Psoas muscle (tissue), 8 donors: ENCODE results near the gene CHMP4A. TPM values are rescaled to one million over a fixed set of nuclear protein-coding genes. Genes with fewer than 3 reads are reported as not detected.

ENCODE experiments used
- ATAC-seq, 4 donors: fragments of 200-7000 bp; cut with Tn5 transposase; one replicate each; pipeline ENCODE4 v1.9.1; 2020; ENCODE audit warnings: moderate library complexity in 3 of 4, mild to moderate bottlenecking in 2 of 4
- DNase-seq, 2 donors: peaks; one replicate each; pipeline ENCODE4 v3.0.0-alpha.2; 2020
- H3K27ac ChIP-seq: fragments of 200-600 bp; one replicate; pipeline ENCODE4 v1.8.0; 2022
- H3K27me3 ChIP-seq, 3 donors: fragments of 200-600 bp in 1 of 3; one replicate each; pipeline versions ENCODE4 v1.6.1 to v1.8.0; 2013 to 2022; ENCODE audit warnings: low read length in 2 of 3, mild to moderate bottlenecking in 2 of 3, moderate library complexity in 1 of 3; ENCODE audit not compliant: insufficient read depth in 3 of 3
- H3K36me3 ChIP-seq, 2 donors: fragments of 200-600 bp in 1 of 2; one replicate each; pipeline versions ENCODE4 v1.6.1 to v1.8.0; 2013 to 2022; ENCODE audit warnings: low read depth in 1 of 2, mild to moderate bottlenecking in 1 of 2, moderate library complexity in 1 of 2; ENCODE audit not compliant: insufficient read depth in 1 of 2
- H3K4me1 ChIP-seq: fragments of 200-600 bp; one replicate; pipeline ENCODE4 v1.8.0; 2022
- H3K4me3 ChIP-seq: fragments of 200-600 bp; one replicate; pipeline ENCODE4 v1.8.0; 2022; ENCODE audit warnings: mild to moderate bottlenecking
- H3K9me3 ChIP-seq: fragments of 200-600 bp; one replicate; pipeline ENCODE4 v1.8.0; 2022
- WGBS, 3 donors: extraction: QIAGEN DNeasy Blood & Tissue Kit; methylation state at CpG; one replicate each; pipeline versions ENCODE4 v1.1.6 to v1.1.7; 2013; 5-methylcytosine and 5-hydroxymethylcytosine counted together
- intact Hi-C, 2 donors: fragments of 100-400 bp; cut with DNase I; formaldehyde crosslinking; loops; one replicate each; pipeline versions ENCODE4 v1.11.0 to v1.14.2; 2022
- polyA plus RNA-seq, 3 donors: library from polyadenylated mRNA; stranded (reverse); fragments of 200-250 nt; gene quantifications; one replicate each; pipeline ENCODE4 v1.2.3, GENCODE V29; 2013
- total RNA-seq, 4 donors: library from RNA; stranded (reverse); fragmentation: NEBNext Ultra II Directional in 2 of 4; extraction: Animal tissue kit (Norgen Biotek cat#: 25700) in 2 of 4; gene quantifications; one replicate each; pipeline versions ENCODE4 v1.2.1 to v1.2.4, GENCODE V29; 2021 to 2023
- TF ChIP-seq, protein P1 (sequence below): fragments of 200-600 bp; IDR thresholded peaks from one replicate; pipeline ENCODE4 v1.8.0; 2022; ENCODE audit warnings: antibody characterized with exemption
- donor health status: healthy with polysubstance abuse.
- donor health status: DM: no; HTN: no; CAD: no; lungs with moderate emphysema.
- donor health status: Bipolar disorder and iron deficiency.
- donor health status: healthy.
- donor health status: DM: yes; HTN: yes; CAD: no.
- donor health status: DM: no; HTN: no; CAD: no.
- donor health status: DM: no; HTN: no; CAD: no.
- donor health status: DM: yes; HTN: yes; CAD: no.

The CHMP4A gene
- total and polyA plus RNA-seq, 7 donors, result 12.3 to 42.1 (median 18.2) TPM

DNA sequence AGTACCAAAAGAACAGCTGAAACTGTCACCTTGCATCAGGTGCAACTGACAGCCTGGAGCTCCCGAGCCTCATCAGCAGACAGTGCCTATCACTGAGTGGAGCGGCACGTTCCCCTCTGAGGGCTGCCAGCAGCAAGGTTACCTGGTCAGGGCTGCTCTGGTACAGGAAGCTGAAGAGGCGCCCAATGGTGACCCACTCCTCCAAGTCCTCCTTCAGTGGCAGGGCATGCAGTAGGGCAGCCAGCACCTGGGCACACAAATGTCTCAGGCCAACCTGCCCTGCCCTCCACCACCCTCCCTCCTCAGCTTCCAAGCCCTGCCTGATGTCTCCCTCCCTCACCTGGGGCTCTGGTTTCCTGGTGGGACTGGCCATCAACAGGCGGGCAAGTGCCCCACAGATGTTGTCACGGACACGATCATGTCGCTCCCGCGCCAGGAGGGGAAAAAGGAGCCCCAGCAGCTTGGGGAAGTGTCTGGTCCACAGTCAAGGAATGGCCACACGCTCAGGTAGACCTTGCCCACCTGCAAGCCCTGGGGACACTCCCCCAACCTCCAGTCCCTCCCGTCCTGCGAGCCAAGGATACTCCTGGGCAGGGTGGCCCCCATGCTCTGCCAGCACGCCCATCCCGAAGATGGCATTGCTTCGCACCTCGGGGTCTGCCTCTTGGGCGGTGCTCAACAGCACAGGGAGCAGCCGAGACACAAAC is 31.8 kb downstream of the CHMP4A start:
- H3K4me3 ChIP-seq, result no peak overlapping the region
- TF ChIP-seq, protein P1, sequence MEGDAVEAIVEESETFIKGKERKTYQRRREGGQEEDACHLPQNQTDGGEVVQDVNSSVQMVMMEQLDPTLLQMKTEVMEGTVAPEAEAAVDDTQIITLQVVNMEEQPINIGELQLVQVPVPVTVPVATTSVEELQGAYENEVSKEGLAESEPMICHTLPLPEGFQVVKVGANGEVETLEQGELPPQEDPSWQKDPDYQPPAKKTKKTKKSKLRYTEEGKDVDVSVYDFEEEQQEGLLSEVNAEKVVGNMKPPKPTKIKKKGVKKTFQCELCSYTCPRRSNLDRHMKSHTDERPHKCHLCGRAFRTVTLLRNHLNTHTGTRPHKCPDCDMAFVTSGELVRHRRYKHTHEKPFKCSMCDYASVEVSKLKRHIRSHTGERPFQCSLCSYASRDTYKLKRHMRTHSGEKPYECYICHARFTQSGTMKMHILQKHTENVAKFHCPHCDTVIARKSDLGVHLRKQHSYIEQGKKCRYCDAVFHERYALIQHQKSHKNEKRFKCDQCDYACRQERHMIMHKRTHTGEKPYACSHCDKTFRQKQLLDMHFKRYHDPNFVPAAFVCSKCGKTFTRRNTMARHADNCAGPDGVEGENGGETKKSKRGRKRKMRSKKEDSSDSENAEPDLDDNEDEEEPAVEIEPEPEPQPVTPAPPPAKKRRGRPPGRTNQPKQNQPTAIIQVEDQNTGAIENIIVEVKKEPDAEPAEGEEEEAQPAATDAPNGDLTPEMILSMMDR, result no peak
- peaks cover 4 to 96% of the 10 kb centered on the region in 2 donors for H3K36me3 ChIP-seq
- ATAC-seq (no peak), DNase-seq (peak in 1 of 2 donors; percentile 46)
- no peaks in the 10 kb centered on the region for H3K9me3 ChIP-seq
- peaks cover 20% of the 10 kb centered on the region for H3K4me1 ChIP-seq
- no peaks in the 10 kb centered on the region for H3K27me3 ChIP-seq
- WGBS, 3 donors, result 88 to 89% (median 88%) methylated on average over 19 of the region's 19 CpGs
- H3K27ac ChIP-seq, result no peak overlapping the region
- intact Hi-C loops, result no loop called here

DNA sequence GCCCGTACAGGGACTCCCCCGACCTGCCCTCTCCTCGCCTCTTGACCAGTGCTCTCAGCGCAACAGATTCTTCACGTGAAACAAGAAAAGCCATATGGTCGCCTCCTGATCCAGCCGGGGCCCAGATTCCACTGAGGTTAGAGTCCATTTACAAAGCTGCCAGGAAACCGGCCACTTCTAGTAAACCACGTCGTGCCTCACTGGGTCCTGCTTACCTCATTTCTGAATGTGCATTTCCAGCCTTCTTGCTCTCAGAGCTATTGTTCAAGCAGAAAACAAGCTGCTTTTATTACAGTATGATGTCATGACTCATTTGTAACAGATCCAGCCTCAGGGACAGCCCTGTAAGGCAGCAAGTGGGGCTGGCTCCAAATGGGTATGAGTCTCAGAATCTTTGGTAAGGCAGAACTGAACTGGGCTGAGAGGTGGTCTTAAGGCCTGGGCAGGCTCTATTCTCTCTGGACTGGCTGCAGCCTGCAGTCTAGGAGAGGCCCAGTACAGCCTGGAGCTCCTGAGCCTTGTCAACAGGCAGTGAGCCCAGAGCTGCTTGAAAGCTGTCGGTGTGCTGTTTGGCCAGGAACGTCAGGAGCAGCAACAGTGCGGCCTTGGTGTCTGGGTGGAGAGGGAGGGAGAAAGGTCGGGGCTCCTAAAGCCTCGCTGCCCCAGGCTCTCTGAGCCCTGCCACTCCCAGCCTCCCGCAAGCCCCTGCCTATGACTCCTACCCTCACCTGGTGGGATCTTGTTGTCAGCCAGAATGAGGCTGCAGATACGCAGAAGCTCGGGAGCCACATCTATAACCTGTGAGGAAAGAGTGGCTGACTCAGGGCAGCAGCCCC is 33.1 kb downstream of the CHMP4A start:
- Histone ChIP-seq H3K27me3 (no peaks in the 10 kb centered on the region), H3K4me1 (peaks cover 20% of the 10 kb centered on the region), H3K4me3 (no peak overlapping the region), H3K36me3 (peaks cover under 1 to 88% of the 10 kb centered on the region in 2 donors), H3K27ac (peak overlapping the region; percentile 79), H3K9me3 (no peaks in the 10 kb centered on the region)
- TF ChIP-seq, protein P1, result no peak
- DNase-seq (peak in 1 of 2 donors; percentile 43), ATAC-seq (peak; percentile 65 to 76 (median 70))
- WGBS, 3 donors, result 46 to 71% (median 61%) methylated on average over 18 of the region's 18 CpGs
- intact Hi-C loops, result no loop called here

DNA sequence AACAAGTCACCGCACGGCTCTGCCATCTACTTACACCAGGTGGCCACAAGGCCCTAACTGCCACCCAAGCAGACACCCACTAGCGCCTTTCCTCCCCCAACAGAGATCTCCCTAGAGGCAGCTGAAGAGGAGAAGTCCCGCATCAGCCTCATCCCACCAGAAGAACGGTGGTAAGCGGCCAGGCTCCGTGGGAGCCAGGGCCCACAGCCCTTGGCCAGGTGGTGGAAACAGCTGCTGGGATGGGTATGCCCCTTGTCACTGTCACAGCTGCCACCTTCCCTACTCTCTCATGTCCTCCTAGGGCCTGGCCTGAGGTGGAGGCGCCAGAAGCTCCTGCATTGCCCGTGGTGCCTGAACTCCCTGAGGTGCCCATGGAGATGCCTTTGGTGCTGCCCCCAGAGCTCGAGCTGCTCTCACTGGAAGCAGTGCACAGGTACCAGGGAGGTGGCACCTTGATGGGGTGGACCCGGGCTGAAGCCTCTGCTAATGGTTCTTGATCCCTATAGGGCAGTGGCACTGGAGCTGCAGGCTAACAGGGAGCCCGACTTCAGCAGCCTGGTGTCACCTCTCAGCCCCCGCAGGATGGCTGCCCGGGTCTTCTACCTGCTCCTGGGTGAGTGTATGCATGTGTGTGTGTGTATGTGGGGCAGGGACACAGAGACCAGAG is 33.9 kb downstream of the CHMP4A start:
- peak overlapping the region; percentile 79 for H3K27ac ChIP-seq
- H3K9me3 ChIP-seq, result no peaks in the 10 kb centered on the region
- 71 to 82% (median 77%) methylated on average over 14 of the region's 14 CpGs for WGBS, 3 donors
- intact Hi-C loops, result no loop called here
- ATAC-seq, result peak in 3 of 4 donors; percentile 12 to 59 (median 27)
- H3K4me3 ChIP-seq, result no peak overlapping the region
- DNase-seq, result peak in 1 of 2 donors; percentile 41
- no peaks in the 10 kb centered on the region for H3K27me3 ChIP-seq
- peaks cover 0 to 80% of the 10 kb centered on the region in 2 donors for H3K36me3 ChIP-seq
- H3K4me1 ChIP-seq, result peaks cover 20% of the 10 kb centered on the region
- TF ChIP-seq, protein P1, result no peak

DNA sequence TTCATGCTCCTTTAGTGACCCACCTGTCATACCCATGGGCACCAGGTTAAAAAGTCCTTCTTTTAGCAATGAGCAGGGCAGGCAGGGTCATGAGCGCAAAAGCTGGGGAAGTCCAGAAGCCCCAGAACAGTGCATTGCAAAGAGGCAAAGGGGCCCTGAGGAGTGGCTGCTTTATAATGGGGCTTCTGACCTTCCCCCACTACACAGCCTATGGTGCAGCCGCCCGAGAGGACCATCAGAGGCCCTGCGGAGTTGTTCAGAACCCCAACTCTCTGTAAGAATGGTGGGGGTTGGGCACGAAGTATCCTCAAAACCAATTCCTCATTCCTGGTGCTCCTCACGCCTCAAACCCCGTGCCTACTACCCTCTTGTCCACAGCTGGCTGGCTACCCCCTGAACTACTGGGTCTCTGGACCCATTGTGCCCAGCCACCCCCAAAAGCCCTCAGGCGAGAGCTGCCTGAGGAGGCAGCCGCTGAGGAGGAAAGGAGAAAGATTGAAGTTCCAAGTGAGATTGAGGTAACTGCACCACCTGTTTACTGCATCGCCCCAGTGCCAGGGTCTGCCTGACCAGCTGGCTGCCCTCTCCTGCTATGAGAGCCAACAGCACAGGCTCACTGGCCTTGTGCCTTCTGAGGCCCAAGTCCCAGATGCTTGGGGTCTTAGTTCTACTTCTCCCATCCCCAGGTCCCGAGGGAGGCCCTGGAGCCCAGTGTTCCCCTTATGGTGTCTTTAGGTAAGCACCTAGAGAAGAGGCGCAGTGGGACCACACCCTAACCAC is 34.7 kb downstream of the CHMP4A start:
- Histone ChIP-seq H3K27ac (no peak overlapping the region), H3K27me3 (no peaks in the 10 kb centered on the region), H3K9me3 (no peaks in the 10 kb centered on the region), H3K4me1 (peaks cover 20% of the 10 kb centered on the region), H3K4me3 (no peak overlapping the region), H3K36me3 (peaks cover 0 to 72% of the 10 kb centered on the region in 2 donors)
- 71 to 80% (median 75%) methylated on average over 12 of the region's 12 CpGs for WGBS, 3 donors
- TF ChIP-seq, protein P1, result no peak
- DNase-seq, result peak in 1 of 2 donors; percentile 35
- ATAC-seq, result no peak
- intact Hi-C loops, result no loop called here
